GM12878 (cell line): Measurements from ENCODE around the gene FOS. TPM values are rescaled to one million over a fixed set of nuclear protein-coding genes. Genes with fewer than 3 reads are reported as not detected.

Experiments used
- ATAC-seq: fragments of 200-7000 bp; cut with Tn5 transposase; 3 replicates; pipeline ENCODE4 v1.9.1; 2020; ENCODE audit warnings: mild to moderate bottlenecking, moderate library complexity
- BruUV-seq: library from RNA; stranded (reverse); fragments of 400-500 nt; replicated peaks from 2 replicates; lab custom pipeline; 2021; lab: Mats Ljungman, UMichigan
- CTCF ChIA-PET: fragments of 300-600 bp; sonication (Branson Sonifier 250); formaldehyde crosslinking; extraction: SDS; loops from one replicate; lab custom pipeline; 2021; ENCODE audit warnings: inconsistent platforms; lab: Yijun Ruan, JAX
- POLR2A ChIA-PET: fragments of 350-600 bp; formaldehyde crosslinking; extraction: SDS; loops from one replicate; lab custom pipeline; 2021; ENCODE audit warnings: inconsistent platforms; lab: Charles Lee
- RAD21 ChIA-PET: fragments of 300-600 bp; sonication (Branson Sonifier 250); formaldehyde crosslinking; loops from one replicate; lab custom pipeline; 2023; ENCODE audit warnings: antibody characterized with exemption; ENCODE audit not compliant: unreplicated experiment; lab: Charles Lee
- SMC1A ChIA-PET: fragments of 300-600 bp; sonication (Branson Sonifier 250); formaldehyde crosslinking; loops from one replicate; lab custom pipeline; 2023; ENCODE audit not compliant: unreplicated experiment, uncharacterized antibody; lab: Charles Lee
- DNase-seq: peaks from one replicate; pipeline ENCODE4 v3.0.0-alpha.2; 2011; ENCODE audit warnings: low read depth, low spot score
- FAIRE-seq: peaks from 3 replicates; lab custom pipeline; 2011; peaks lifted over from hg19 to GRCh38; lab: Jason Lieb, UNC
- H2AFZ ChIP-seq: 2 replicates; pipeline ENCODE4 v1.6.0; 2011; ENCODE audit warnings: low read depth, low read length, control low read depth; ENCODE audit not compliant: control insufficient read depth
- H3K27ac ChIP-seq: 2 replicates; pipeline ENCODE4 v1.5.1; 2011; ENCODE audit warnings: control low read depth; ENCODE audit not compliant: control insufficient read depth, insufficient read depth
- H3K27me3 ChIP-seq, 2 experiments: replicated peaks in 1 of 2; 2 replicates each; pipeline versions ENCODE4 v1.6.0 to v1.6.1; 2011; ENCODE audit warnings: low read length in 1 of 2; ENCODE audit not compliant: control insufficient read depth in 2 of 2, insufficient read depth in 2 of 2
- H3K36me3 ChIP-seq, 2 experiments: 2 replicates each; pipeline ENCODE4 v1.5.1; 2011; ENCODE audit warnings: low read length in 1 of 2; ENCODE audit not compliant: control insufficient read depth in 2 of 2, insufficient read depth in 2 of 2
- H3K4me1 ChIP-seq: 2 replicates; pipeline ENCODE4 v1.6.1; 2011; ENCODE audit warnings: mild to moderate bottlenecking, low read length, moderate library complexity, mixed read lengths; ENCODE audit not compliant: control insufficient read depth, insufficient read depth
- H3K4me2 ChIP-seq: 2 replicates; pipeline ENCODE4 v1.6.0; 2011; ENCODE audit warnings: control low read depth; ENCODE audit not compliant: control insufficient read depth, insufficient read depth
- H3K4me3 ChIP-seq: fragments of 200-600 bp; sonication (generic); 2 replicates; pipeline ENCODE4 v1.5.1; 2016
- H3K79me2 ChIP-seq: 2 replicates; pipeline ENCODE4 v1.6.0; 2011; ENCODE audit warnings: low read length; ENCODE audit not compliant: control insufficient read depth, insufficient read depth
- H3K9ac ChIP-seq: 2 replicates; pipeline ENCODE4 v1.8.0; 2011; ENCODE audit warnings: low read length, control low read depth, mixed read lengths; ENCODE audit not compliant: control insufficient read depth, insufficient read depth
- H3K9me3 ChIP-seq: replicated peaks from 3 replicates; pipeline ENCODE4 v1.5.1; 2011; ENCODE audit warnings: mild to moderate bottlenecking, low read length; ENCODE audit not compliant: control insufficient read depth, insufficient read depth
- H4K20me1 ChIP-seq: 2 replicates; pipeline ENCODE4 v1.6.0; 2011; ENCODE audit not compliant: control insufficient read depth, insufficient read depth
- CHD1 ChIP-seq: IDR thresholded peaks from 2 replicates; pipeline ENCODE4 v1.6.1; 2012; ENCODE audit warnings: low read depth, low read length, improper control_type of control experiment
- GATAD2B ChIP-seq: fragments of 450-650 bp; conservative IDR thresholded peaks from 2 replicates; pipeline ENCODE4 v1.6.1; 2017; ENCODE audit warnings: low read depth, mild to moderate bottlenecking, moderate library complexity
- NFYA ChIP-seq: IDR thresholded peaks from 2 replicates; pipeline ENCODE4 v1.6.1; 2011; ENCODE audit warnings: low read depth, mild to moderate bottlenecking, low read length, improper control_type of control experiment, borderline replicate concordance
- WGBS: methylation state at CpG from one replicate; pipeline ENCODE4 v1.1.6; 2016; ENCODE audit warnings: low lambda C conversion rate; ENCODE audit not compliant: insufficient replicate concordance, insufficient coverage; ENCODE audit errors: missing lambda C conversion rate; 5-methylcytosine and 5-hydroxymethylcytosine counted together
- in situ Hi-C: fragments of 300-500 bp; cut with MboI; formaldehyde crosslinking; loops from 9 replicates; pipeline ENCODE4 v1.14.3; 2018; ENCODE audit warnings: mixed read lengths
- intact Hi-C: fragments of 100-400 bp; cut with micrococcal nuclease; formaldehyde crosslinking; loops from one replicate; pipeline ENCODE4 v1.14.2; 2022; ENCODE audit not compliant: unreplicated experiment
- polyA plus RNA-seq, 11 experiments: library from polyadenylated mRNA; depleted of rRNA in 4 of 11; unstranded in 6 of 11; stranded (reverse) in 5 of 11; fragments of >200 nt; fragmentation: Nextera tagmentation in 4 of 11; fragmentation: Illumina TruSeq in 1 of 11; extraction: Ambion mirVana in 4 of 11; extraction: Trizol in 1 of 11; gene quantifications; 1 replicate in 1 of 11; 2 replicates in 10 of 11; pipeline versions ENCODE4 v1.2.1 to v1.2.3, GENCODE V29; 2011 to 2016; ENCODE audit warnings: inconsistent platforms in 2 of 11, missing spikeins in 2 of 11, low read depth in 1 of 11
- total RNA-seq, 4 experiments: library from RNA; depleted of rRNA in 3 of 4; stranded (reverse); fragments of >200 nt in 3 of 4; fragmentation: Illumina TruSeq in 1 of 4; extraction: Trizol in 1 of 4; gene quantifications; 2 replicates each; pipeline versions ENCODE4 v1.2.1 to v1.2.3, GENCODE V29; 2013 to 2021
- TF ChIP-seq, protein P1 (sequence below): fragments of 450-650 bp; formaldehyde crosslinking; IDR thresholded peaks from 2 replicates; pipeline ENCODE4 v1.4.0; 2022; ENCODE audit warnings: mild to moderate bottlenecking, moderate library complexity
- TF ChIP-seq, protein P2 (sequence below): fragments of 450-650 bp; IDR thresholded peaks from 2 replicates; pipeline ENCODE4 v1.6.1; 2017; ENCODE audit warnings: mild to moderate bottlenecking, moderate library complexity

The FOS gene
- total and polyA plus RNA-seq, 10 of the 15 experiments (the other 5 are each of a cell fraction or from before 2014, with no cell fraction given): 0.02 to 0.95 (median 0.38) TPM

DNA sequence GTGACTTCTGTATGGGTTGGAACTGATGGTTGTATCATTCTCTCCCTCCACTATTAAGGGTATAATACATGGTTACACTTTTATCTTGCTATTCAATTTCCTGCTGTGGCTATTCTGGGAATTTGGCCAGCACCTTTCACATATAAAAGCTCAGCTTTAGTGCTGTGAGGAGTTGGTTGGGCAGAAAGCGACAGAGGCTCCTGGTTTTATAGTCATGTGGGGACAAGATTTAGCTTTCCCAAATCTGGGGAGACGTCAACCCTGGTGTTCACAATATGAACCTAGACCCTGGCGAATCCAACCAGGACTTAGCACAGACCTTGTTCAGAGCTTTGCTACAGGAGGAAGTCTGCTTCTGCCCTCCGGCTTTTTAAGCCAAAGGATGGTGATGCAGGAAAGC is 36.5 kb downstream of the FOS start:
- Histone ChIP-seq H3K4me2 (no peak overlapping the region), H3K27me3 (no peaks in the 10 kb centered on the region; a peak in 1 of 4 replicates), H3K4me1 (no peaks in the 10 kb centered on the region), H3K27ac (no peak overlapping the region), H3K79me2 (no peaks in the 10 kb centered on the region), H3K4me3 (no peak overlapping the region), H3K36me3 (no peaks in the 10 kb centered on the region), H3K9ac (no peak overlapping the region), H3K9me3 (no peaks in the 10 kb centered on the region; the same call in 2 of the 3 replicates), H2AFZ (no peak overlapping the region), H4K20me1 (no peaks in the 10 kb centered on the region)
- 53% methylated on average over 4 of the region's 4 CpGs for WGBS
- POLR2A ChIA-PET: no interaction called here
- CTCF ChIA-PET: interaction anchor here (0.8 to 1.0 kb wide), 2 partner anchors 17 to 176 kb away, joined by 3 read pairs; no protein-coding TSS in a partner anchor
- ATAC-seq (no peak), FAIRE-seq (no peak), DNase-seq (no peak)
- RAD21 ChIA-PET: interaction anchor here (0.6 to 3.2 kb wide), 3 partner anchors 24 to 139 kb away, joined by 3 to 12 read pairs (median 3); no protein-coding TSS in a partner anchor
- in situ Hi-C loops (no loop called here), intact Hi-C loops (no loop called here)
- no TSS peak for BruUV-seq
- SMC1A ChIA-PET: interaction anchor here (0.8 to 1.3 kb wide), 4 partner anchors 9 to 261 kb away, joined by 3 to 5 read pairs (median 4); no protein-coding TSS in a partner anchor
- TF ChIP-seq CHD1: no peak
- no peak for TF ChIP-seq GATAD2B

DNA sequence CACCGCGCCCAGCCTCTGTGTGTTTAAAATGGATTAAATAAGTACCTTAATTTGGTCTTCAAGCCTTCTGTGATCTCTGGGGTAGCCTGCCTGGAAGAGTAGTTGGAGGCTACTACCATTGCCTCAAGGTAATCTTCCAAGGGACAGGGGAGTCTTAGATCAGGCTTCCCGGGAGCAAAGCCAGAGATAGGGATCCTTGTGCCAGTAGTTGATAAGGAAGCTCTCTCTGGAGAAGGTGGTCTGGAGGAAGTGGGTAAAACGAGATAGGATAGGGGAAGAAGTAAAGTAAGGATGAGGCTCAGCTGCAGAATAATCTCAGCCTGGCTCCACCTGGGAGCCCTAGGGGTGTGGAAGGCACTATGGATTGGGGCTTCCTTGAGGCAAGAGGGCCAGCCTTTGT is 38.5 kb downstream of the FOS start:
- H2AFZ ChIP-seq: no peak overlapping the region
- H4K20me1 ChIP-seq: no peaks in the 10 kb centered on the region
- BruUV-seq: no TSS peak
- H3K4me1 ChIP-seq: no peaks in the 10 kb centered on the region
- ChIA-PET SMC1A (no interaction called here), CTCF (interaction anchor here (1.1 to 1.4 kb wide), 4 partner anchors 15 to 244 kb away, joined by 3 to 5 read pairs (median 4); no protein-coding TSS in a partner anchor), RAD21 (no interaction called here), POLR2A (no interaction called here)
- H3K27me3 ChIP-seq: no peaks in the 10 kb centered on the region; a peak in 1 of 4 replicates
- intact Hi-C loops: no loop called here
- FAIRE-seq (no peak), DNase-seq (no peak), ATAC-seq (no peak)
- whole genome bisulfite sequencing: 78% methylated on average over 4 of the region's 4 CpGs
- H3K27ac ChIP-seq: no peak overlapping the region
- H3K79me2 ChIP-seq: no peaks in the 10 kb centered on the region
- no peak for TF ChIP-seq NFYA
- TF ChIP-seq, protein P1, sequence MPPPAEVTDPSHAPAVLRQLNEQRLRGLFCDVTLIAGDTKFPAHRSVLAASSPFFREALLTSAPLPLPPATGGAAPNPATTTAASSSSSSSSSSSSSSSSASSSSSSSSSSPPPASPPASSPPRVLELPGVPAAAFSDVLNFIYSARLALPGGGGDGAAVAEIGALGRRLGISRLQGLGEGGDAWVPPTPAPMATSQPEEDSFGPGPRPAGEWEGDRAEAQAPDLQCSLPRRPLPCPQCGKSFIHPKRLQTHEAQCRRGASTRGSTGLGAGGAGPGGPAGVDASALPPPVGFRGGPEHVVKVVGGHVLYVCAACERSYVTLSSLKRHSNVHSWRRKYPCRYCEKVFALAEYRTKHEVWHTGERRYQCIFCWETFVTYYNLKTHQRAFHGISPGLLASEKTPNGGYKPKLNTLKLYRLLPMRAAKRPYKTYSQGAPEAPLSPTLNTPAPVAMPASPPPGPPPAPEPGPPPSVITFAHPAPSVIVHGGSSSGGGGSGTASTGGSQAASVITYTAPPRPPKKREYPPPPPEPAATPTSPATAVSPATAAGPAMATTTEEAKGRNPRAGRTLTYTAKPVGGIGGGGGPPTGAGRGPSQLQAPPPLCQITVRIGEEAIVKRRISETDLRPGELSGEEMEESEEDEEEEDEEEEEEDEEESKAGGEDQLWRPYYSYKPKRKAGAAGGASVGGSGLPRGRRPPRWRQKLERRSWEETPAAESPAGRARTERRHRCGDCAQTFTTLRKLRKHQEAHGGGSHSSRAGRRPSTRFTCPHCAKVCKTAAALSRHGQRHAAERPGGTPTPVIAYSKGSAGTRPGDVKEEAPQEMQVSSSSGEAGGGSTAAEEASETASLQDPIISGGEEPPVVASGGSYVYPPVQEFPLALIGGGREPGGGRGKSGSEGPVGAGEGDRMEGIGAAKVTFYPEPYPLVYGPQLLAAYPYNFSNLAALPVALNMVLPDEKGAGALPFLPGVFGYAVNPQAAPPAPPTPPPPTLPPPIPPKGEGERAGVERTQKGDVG (CRISPR knock-in tag): no peak
- TF ChIP-seq, protein P2, sequence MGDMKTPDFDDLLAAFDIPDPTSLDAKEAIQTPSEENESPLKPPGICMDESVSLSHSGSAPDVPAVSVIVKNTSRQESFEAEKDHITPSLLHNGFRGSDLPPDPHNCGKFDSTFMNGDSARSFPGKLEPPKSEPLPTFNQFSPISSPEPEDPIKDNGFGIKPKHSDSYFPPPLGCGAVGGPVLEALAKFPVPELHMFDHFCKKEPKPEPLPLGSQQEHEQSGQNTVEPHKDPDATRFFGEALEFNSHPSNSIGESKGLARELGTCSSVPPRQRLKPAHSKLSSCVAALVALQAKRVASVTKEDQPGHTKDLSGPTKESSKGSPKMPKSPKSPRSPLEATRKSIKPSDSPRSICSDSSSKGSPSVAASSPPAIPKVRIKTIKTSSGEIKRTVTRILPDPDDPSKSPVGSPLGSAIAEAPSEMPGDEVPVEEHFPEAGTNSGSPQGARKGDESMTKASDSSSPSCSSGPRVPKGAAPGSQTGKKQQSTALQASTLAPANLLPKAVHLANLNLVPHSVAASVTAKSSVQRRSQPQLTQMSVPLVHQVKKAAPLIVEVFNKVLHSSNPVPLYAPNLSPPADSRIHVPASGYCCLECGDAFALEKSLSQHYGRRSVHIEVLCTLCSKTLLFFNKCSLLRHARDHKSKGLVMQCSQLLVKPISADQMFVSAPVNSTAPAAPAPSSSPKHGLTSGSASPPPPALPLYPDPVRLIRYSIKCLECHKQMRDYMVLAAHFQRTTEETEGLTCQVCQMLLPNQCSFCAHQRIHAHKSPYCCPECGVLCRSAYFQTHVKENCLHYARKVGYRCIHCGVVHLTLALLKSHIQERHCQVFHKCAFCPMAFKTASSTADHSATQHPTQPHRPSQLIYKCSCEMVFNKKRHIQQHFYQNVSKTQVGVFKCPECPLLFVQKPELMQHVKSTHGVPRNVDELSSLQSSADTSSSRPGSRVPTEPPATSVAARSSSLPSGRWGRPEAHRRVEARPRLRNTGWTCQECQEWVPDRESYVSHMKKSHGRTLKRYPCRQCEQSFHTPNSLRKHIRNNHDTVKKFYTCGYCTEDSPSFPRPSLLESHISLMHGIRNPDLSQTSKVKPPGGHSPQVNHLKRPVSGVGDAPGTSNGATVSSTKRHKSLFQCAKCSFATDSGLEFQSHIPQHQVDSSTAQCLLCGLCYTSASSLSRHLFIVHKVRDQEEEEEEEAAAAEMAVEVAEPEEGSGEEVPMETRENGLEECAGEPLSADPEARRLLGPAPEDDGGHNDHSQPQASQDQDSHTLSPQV: no peak
- H3K4me2 ChIP-seq: no peak overlapping the region
- no peaks in the 10 kb centered on the region; the same call in 2 of the 3 replicates for H3K9me3 ChIP-seq
- H3K4me3 ChIP-seq: no peak overlapping the region
- no peak overlapping the region for H3K9ac ChIP-seq
- in situ Hi-C loops: no loop called here
- no peaks in the 10 kb centered on the region for H3K36me3 ChIP-seq
